Esophagus squamous epithelium (tissue), 4 donors: ENCODE results near the gene CMTR1.

Source experiments
- CTCF ChIP-seq, 6 experiments: fragments of 450-650 bp in 4 of 6; fragments of 200-600 bp in 2 of 6; sonication (generic) in 2 of 6; IDR thresholded peaks; one replicate each; pipeline ENCODE4 v1.5.1; 2016 to 2019; ENCODE audit warnings: antibody characterized with exemption in 6 of 6, mild to moderate bottlenecking in 4 of 6, moderate library complexity in 4 of 6
- POLR2A ChIP-seq, 4 donors: fragments of 450-650 bp; IDR thresholded peaks; one replicate each; pipeline ENCODE4 v1.6.1; 2017; ENCODE audit warnings: antibody characterized with exemption in 4 of 4, mild to moderate bottlenecking in 4 of 4, moderate library complexity in 3 of 4

- no peak for TF ChIP-seq CTCF (IDR thresholded peaks at IDR 0.05)
- TF ChIP-seq POLR2A (IDR thresholded peaks at IDR 0.05) = no peak
These were observed 68.8 kb downstream of the CMTR1 start for GRCh38 chr6:37501632-37502491.
